ENCODE results near the gene AMBRA1.

The AMBRA1 gene

DNA sequence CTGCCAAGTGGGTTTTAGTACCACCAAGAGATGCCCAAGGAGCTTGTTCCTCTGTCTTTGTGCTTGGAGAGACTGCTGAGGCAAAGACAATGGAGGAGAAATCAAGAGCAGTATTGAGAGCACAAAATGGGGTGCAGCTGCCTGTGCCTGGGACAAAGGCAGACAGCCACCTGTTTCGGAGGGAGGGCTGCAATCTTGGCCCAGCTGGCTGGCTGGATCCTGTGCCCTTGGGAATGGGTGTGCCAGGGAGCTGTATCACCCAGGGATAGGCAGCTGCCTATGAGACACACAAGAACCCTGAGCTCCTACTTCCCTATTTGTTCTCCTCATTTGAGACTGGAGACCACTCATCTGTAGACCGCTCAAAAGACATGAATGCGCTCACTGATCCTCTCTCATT is 178.9 kb downstream of the AMBRA1 start:
- DNase-seq (ENCODE audit: low read depth in 1 of 2, low spot score in 1 of 2), result no peak
- in situ Hi-C loops (cut with HindIII; ENCODE audit: low pct_unique_long_range_greater_than_20kb, low sequenced_read_pairs), result no loop called here
- no peak for TF ChIP-seq JUND (IDR thresholded peaks at IDR 0.05; ENCODE audit: low read depth)

DNA sequence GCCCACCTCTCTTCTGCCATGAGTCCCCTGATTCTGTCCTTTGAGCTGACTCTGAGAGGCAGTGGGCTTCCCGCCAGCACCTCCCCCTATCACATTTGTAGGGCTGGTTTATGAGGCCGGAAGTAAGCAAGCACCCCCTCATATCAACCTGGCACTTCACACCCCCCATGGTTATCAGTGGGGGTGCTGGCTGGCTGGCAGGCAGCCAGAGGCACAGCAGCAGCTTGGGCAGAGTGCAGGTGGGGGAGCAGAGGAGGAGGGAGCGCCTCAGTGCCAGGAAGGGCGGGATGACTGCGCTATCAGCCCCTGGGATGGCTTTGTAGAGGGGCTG is 179.4 kb downstream of the AMBRA1 start:
- DNase-seq (ENCODE audit: low read depth in 1 of 2, low spot score in 1 of 2), result no peak
- no peak for TF ChIP-seq JUND (IDR thresholded peaks at IDR 0.05; ENCODE audit: low read depth)
- in situ Hi-C loops (cut with HindIII; ENCODE audit: low pct_unique_long_range_greater_than_20kb, low sequenced_read_pairs), result no loop called here

DNA sequence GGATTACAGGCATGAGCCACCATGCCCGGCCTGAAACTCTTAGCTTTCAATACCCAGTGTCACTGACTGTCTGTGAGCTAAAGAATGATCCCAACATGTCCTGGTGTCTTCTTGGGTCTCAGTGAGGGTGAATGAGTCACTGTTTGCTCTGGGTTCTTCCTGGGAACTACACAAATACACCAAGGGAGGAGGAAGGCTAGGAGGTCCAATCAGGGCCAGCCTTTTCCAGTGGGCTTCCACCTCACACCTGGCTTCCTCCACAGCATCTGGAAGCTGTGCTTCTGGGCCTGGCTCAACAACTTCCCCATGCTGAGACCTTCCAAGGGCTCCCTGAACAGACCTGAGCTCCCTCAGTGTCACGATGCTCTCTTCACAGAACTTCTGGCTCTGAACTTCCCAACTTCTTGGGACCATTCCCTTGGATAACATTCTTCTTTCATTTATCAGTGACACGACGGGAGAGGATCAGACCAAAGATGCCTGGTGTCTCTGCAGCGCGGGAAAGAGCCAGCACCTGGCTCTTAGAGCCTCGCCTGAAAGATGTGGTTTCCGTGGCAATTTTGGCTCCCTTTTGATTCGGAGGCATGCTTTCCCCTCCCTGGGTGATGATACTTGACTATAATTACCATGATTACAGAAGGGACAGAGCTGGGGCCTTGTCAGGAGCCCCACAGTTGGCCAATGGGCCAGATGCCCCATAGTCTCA is 179.9 kb downstream of the AMBRA1 start:
- in situ Hi-C loops (cut with HindIII; ENCODE audit: low pct_unique_long_range_greater_than_20kb, low sequenced_read_pairs), result no loop called here
- TF ChIP-seq JUND (IDR thresholded peaks at IDR 0.05; ENCODE audit: low read depth), result no peak
- peak in 1 of 2 experiments; percentile 36 for DNase-seq (ENCODE audit: low read depth in 1 of 2, low spot score in 1 of 2)

- TF ChIP-seq JUND (IDR thresholded peaks at IDR 0.05; ENCODE audit: low read depth), result no peak
- DNase-seq (ENCODE audit: low read depth in 1 of 2, low spot score in 1 of 2), result peak in 1 of 2 experiments; percentile 33
- in situ Hi-C loops (cut with HindIII; ENCODE audit: low pct_unique_long_range_greater_than_20kb, low sequenced_read_pairs), result no loop called here
Observed at GRCh38 chr11:46410021-46410420, 183.8 kb downstream of the AMBRA1 start.

DNA sequence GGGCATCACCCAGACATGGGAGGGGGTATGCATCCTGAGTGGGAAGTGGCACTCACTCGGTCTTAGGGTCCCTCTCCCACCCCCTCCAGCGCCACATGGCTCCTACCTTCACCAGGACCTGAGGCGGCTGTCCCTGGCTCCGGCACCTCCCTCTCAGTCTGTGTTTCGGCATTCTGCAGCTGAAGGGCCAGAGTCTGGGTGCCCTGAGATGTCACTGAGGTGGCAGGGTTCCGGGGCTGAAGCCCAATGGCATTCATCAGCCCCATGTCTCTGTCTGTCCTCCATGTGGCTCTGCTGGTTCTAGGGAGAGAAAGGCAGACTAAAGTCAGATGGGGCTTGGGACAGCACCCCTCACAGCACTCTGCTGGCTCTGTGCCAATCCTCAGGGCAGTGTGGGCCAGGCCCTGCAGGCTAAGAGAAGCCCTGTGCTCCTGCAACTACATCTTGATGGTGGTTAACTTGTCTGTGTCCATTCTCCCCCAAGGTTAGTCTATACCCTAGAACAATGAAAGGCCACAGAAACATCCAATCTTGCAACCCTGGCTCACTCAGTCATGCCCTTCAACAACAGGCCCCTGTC is 185.3 kb downstream of the AMBRA1 start:
- TF ChIP-seq JUND (IDR thresholded peaks at IDR 0.05; ENCODE audit: low read depth), result no peak
- in situ Hi-C loops (cut with HindIII; ENCODE audit: low pct_unique_long_range_greater_than_20kb, low sequenced_read_pairs), result no loop called here
- DNase-seq (ENCODE audit: low read depth in 1 of 2, low spot score in 1 of 2), result no peak

DNA sequence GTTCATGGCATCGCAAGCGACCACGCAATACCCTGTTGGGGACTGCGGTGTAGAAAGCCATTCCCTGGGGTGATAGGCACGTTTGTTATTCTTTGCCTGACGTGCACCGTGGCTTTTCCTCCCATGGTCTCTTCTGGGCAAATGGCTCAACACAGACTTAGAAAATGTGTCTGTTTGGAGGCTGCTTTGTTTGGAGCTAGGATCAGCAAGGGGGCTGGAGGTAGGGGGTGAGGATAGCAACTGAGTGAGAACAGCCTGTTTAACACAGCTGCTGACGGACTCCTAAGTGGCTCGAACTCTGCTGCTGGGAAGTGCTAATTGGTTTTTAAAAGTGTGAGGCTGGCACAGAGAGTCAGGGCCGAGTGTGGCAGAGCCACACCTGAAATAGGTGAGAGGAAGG is 186.2 kb downstream of the AMBRA1 start:
- TF ChIP-seq JUND (IDR thresholded peaks at IDR 0.05; ENCODE audit: low read depth), result no peak
- in situ Hi-C loops (cut with HindIII; ENCODE audit: low pct_unique_long_range_greater_than_20kb, low sequenced_read_pairs), result no loop called here
- DNase-seq (ENCODE audit: low read depth in 1 of 2, low spot score in 1 of 2), result no peak

DNA sequence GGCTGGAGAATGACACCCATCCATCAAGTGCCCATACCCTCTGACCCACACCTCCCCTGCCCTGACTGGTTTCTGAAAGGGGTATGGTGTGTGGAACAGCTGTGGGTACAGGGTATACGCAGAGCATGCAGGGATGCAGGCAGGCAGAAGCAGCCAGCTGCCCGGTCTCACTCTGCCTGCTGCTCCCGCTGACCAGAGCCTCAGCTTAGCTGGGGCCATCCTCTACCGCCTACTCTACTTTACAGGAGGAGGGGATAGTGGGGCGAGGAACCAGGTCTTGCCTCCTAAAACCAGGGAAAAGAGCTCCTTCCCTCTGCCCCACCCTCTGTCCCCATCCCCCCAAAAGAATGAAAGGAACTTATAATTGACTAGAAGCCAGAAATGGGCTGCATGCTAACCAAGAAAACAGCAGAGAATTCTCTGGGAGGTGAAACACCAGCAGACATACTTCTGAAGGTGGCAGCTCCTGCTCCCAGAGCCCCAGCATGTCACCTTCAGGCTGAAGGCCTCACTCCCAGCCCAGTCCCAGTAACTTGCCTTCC is 189.3 kb downstream of the AMBRA1 start:
- no peak for DNase-seq (ENCODE audit: low read depth in 1 of 2, low spot score in 1 of 2)
- TF ChIP-seq JUND (IDR thresholded peaks at IDR 0.05; ENCODE audit: low read depth), result no peak
- in situ Hi-C loops (cut with HindIII; ENCODE audit: low pct_unique_long_range_greater_than_20kb, low sequenced_read_pairs), result no loop called here

- in situ Hi-C loops (cut with HindIII; ENCODE audit: low pct_unique_long_range_greater_than_20kb, low sequenced_read_pairs), result no loop called here
- no peak for TF ChIP-seq JUND (IDR thresholded peaks at IDR 0.05; ENCODE audit: low read depth)
- no peak for DNase-seq (ENCODE audit: low read depth in 1 of 2, low spot score in 1 of 2)
Observed at GRCh38 chr11:46402957-46403902, 190.6 kb downstream of the AMBRA1 start.

DNA sequence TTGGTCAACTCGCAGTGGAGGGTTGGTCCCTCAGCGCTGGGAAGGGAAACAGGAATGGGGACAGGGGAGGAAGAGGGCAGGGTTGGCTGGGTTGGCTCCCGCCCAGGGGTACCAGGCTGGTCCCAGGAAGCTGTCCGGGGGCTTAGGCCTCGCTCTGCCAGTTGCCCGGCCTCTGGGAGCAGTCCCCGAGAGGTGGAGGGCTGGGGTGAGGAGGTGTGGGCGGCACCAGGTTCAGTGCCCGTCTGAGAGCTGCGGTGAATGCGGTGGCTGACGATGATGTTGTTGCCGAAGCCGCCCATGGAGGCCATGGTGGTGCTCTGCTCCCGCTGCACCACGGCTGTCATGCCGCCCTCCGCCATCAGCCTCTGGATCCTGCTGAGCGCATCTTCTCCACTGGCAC is 196.3 kb downstream of the AMBRA1 start:
- in situ Hi-C loops (cut with HindIII; ENCODE audit: low pct_unique_long_range_greater_than_20kb, low sequenced_read_pairs), result no loop called here
- TF ChIP-seq JUND (IDR thresholded peaks at IDR 0.05; ENCODE audit: low read depth), result no peak
- DNase-seq (ENCODE audit: low read depth in 1 of 2, low spot score in 1 of 2), result no peak

GRCh38 chr11:46393759-46394158 is 200.1 kb downstream of the AMBRA1 start:
- in situ Hi-C loops (cut with HindIII; ENCODE audit: low pct_unique_long_range_greater_than_20kb, low sequenced_read_pairs), result no loop called here
- TF ChIP-seq JUND (IDR thresholded peaks at IDR 0.05; ENCODE audit: low read depth), result no peak
- no peak for DNase-seq (ENCODE audit: low read depth in 1 of 2, low spot score in 1 of 2)

GRCh38 chr11:46393231-46393616 is 200.6 kb downstream of the AMBRA1 start:
- no peak for TF ChIP-seq JUND (IDR thresholded peaks at IDR 0.05; ENCODE audit: low read depth)
- in situ Hi-C loops (cut with HindIII; ENCODE audit: low pct_unique_long_range_greater_than_20kb, low sequenced_read_pairs), result no loop called here

DNA sequence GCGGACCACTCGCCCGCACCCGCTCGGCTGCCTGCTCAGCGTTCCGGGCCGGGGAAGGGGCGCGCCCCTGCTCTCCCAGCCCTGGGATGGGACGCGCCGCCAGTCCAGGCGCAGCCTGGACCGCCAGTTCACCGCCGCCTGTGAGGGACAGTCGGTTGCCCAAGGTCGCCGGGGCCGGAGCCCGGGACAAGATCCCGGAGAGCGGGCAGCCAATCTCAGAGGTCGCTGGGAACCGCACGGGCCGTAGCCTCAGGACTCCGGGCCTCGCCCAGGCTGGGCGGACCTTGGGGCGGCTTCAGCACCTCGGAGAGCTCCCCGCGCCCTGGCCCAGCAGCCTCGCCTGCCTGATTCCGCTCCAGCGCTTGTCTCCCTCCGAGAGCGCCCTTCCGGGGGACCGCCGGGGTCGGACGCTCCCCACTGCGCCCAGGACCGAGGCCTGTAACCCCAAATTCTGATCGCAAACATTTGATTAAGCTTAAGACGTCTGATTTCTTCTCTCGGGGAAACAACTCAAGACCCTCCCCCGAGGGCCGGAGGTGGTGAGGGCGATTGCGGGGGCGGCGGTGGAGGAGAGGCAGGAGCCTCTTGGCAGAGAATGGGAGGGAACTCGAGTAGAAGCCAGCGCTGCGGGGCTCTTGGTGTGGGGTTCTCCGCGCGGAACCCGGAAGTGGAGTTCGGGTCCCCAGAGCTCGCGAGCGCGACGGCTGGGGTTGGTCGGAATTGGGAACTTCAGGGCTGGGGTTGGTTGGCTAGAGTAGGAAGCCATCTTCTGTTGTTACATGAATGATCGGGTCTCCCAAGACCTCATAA is 201.2 kb downstream of the AMBRA1 start:
- TF ChIP-seq JUND (IDR thresholded peaks at IDR 0.05; ENCODE audit: low read depth), result no peak
- DNase-seq (ENCODE audit: low read depth in 1 of 2, low spot score in 1 of 2), result peak; percentile 87 to 100
- in situ Hi-C loops (cut with HindIII; ENCODE audit: low pct_unique_long_range_greater_than_20kb, low sequenced_read_pairs), result no loop called here

More at GRCh38 chr11:46393231-46393616, 200.6 kb downstream of the AMBRA1 start:
- no peak for DNase-seq (ENCODE audit: low read depth in 1 of 2, low spot score in 1 of 2)

Data from T47D (cell line).